ENCODE data around the gene GTF2F1.

GRCh38 chr19:6334490-6335285 lies 58.3 kb downstream of the GTF2F1 start:
- TF ChIP-seq MTA2 (IDR thresholded peaks at IDR 0.05; ENCODE audit: low read depth) (no peak), FOS (IDR thresholded peaks at IDR 0.05; ENCODE audit: borderline replicate concordance, extremely low read depth, insufficient read length) (no peak)
